ENCODE measurements around the gene PAPOLA. TPM values are rescaled to one million over a fixed set of nuclear protein-coding genes. Genes with fewer than 3 reads are reported as not detected.

The PAPOLA gene
- total RNA-seq, 4 donors from 2014 or later = 106 to 357 (median 257) TPM

- no peak for DNase-seq
- no peaks in the 10 kb centered on the region for H3K4me1 ChIP-seq
- no peaks in the 10 kb centered on the region for H3K9me3 ChIP-seq
- H3K27ac ChIP-seq = no peak overlapping the region
- TF ChIP-seq POLR2A (IDR thresholded peaks at IDR 0.05) (no peak), CTCF (IDR thresholded peaks at IDR 0.05) (no peak)
- H3K27me3 ChIP-seq = no peaks in the 10 kb centered on the region
- intact Hi-C loops (cut with DNase I; ENCODE audit: low total_unique reads) = no loop called here
- no peak overlapping the region for H3K4me3 ChIP-seq
- H3K36me3 ChIP-seq = no peaks in the 10 kb centered on the region
These were observed 15.5 kb upstream of the PAPOLA start for GRCh38 chr14:96486705-96487104.

- no peak overlapping the region for H3K27ac ChIP-seq
- H3K4me3 ChIP-seq = no peak overlapping the region
- TF ChIP-seq CTCF (IDR thresholded peaks at IDR 0.05) (no peak), POLR2A (IDR thresholded peaks at IDR 0.05) (no peak)
- no peak for DNase-seq
- no peaks in the 10 kb centered on the region for H3K9me3 ChIP-seq
- intact Hi-C loops (cut with DNase I; ENCODE audit: low total_unique reads) = no loop called here
- H3K4me1 ChIP-seq = no peaks in the 10 kb centered on the region
- no peaks in the 10 kb centered on the region for H3K27me3 ChIP-seq
- H3K36me3 ChIP-seq = no peaks in the 10 kb centered on the region
These were observed 12.9 kb upstream of the PAPOLA start for GRCh38 chr14:96489327-96489726.

- Histone ChIP-seq H3K4me3 (no peak overlapping the region), H3K27me3 (no peaks in the 10 kb centered on the region), H3K9me3 (no peaks in the 10 kb centered on the region), H3K4me1 (no peaks in the 10 kb centered on the region), H3K27ac (no peak overlapping the region), H3K36me3 (no peaks in the 10 kb centered on the region)
- no peak for DNase-seq
- intact Hi-C loops (cut with DNase I; ENCODE audit: low total_unique reads) = no loop called here
- TF ChIP-seq POLR2A (IDR thresholded peaks at IDR 0.05) (no peak), CTCF (IDR thresholded peaks at IDR 0.05) (no peak)
These were observed 9.0 kb upstream of the PAPOLA start for GRCh38 chr14:96493178-96493577.

- H3K4me1 ChIP-seq = no peaks in the 10 kb centered on the region
- H3K4me3 ChIP-seq = no peak overlapping the region
- intact Hi-C loops (cut with DNase I; ENCODE audit: low total_unique reads) = no loop called here
- H3K27ac ChIP-seq = no peak overlapping the region
- H3K27me3 ChIP-seq = no peaks in the 10 kb centered on the region
- no peaks in the 10 kb centered on the region for H3K9me3 ChIP-seq
- no peaks in the 10 kb centered on the region for H3K36me3 ChIP-seq
- no peak for DNase-seq
- TF ChIP-seq POLR2A (IDR thresholded peaks at IDR 0.05) (no peak), CTCF (IDR thresholded peaks at IDR 0.05) (no peak)
These were observed 7.9 kb upstream of the PAPOLA start for GRCh38 chr14:96494331-96494730.

GRCh38 chr14:96497087-96497486, 5.1 kb upstream of the PAPOLA start:
- no peak overlapping the region for H3K27ac ChIP-seq
- no peak for DNase-seq
- no peak overlapping the region for H3K4me3 ChIP-seq

More at GRCh38 chr14:96497087-96497486, 5.1 kb upstream of the PAPOLA start:
- TF ChIP-seq CTCF (IDR thresholded peaks at IDR 0.05) (no peak), POLR2A (IDR thresholded peaks at IDR 0.05) (no peak)
- Histone ChIP-seq H3K36me3 (no peaks in the 10 kb centered on the region), H3K9me3 (no peaks in the 10 kb centered on the region), H3K27me3 (no peaks in the 10 kb centered on the region), H3K4me1 (no peaks in the 10 kb centered on the region)
- intact Hi-C loops (cut with DNase I; ENCODE audit: low total_unique reads) = no loop called here
